Dermis blood vessel endothelial cell (primary cell): ENCODE results near the gene GBA3. TPM values are rescaled to one million over a fixed set of nuclear protein-coding genes. Genes with fewer than 3 reads are reported as not detected.

ENCODE experiments used
- DNase-seq: peaks from one replicate; pipeline ENCODE4 v3.0.0; 2010
- total RNA-seq: library from RNA; depleted of rRNA; stranded (reverse); fragments of >200 nt; gene quantifications from 2 replicates; pipeline ENCODE4 v1.2.3, GENCODE V29; 2014

The GBA3 gene
- total RNA-seq, 1 donor from 2014 or later: not detected

DNA sequence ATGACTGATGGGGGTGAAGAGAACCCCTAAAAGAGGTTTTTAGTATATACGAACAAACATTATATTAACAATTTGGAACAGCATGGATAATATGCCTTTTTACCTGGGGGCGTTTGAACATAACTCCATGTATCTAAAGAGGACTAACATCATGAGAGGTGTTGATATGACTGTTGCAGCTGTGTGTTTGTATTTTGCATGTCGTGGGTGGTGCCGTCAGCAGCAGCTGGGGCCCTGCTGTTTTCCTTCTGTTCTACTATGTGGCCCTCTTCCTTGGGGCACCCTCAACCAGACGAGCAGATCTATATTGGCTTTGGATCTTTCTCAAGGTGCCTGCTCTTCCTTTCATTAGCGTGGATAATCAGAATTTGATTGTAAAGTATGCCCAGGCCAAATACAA lies 11.2 kb downstream of the GBA3 start:
- DNase-seq: no peak

DNA sequence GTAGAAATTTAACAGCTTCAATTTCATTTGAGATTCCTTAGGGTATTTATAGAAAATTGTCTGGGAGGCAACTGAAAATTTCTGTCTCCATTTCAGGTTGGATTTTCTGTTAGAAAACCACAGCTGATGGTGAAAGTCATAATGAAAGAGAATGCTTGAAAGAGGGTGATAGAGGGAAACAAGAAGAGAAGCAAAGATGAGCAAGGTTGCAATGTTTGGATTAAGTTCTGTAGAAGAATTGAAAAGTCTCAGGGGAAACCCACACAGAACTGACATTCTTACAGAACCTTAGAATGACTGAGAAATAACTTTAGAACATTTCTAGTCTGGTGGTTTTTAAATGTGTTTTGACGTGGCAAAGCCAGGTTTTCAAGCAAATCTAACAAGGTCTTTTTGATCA lies 14.7 kb downstream of the GBA3 start:
- no peak for DNase-seq

DNA sequence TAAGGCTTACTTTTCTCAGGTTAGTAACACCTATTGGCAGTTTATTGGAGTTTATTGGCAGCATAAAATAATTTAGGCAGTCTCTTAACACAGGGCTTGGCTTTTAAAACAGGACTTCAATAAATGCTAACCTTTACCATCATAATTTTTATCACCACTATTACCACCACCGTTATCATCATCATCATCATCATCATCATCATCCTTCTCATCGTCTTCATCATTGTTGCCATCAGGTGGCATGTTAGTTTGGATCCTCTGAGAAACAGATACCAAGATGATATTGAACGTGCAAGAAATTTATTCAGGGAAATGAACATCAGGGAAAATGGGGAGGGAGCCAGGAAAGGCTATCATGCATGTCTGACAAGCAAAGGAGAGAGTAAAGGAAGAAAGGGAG lies 16.2 kb downstream of the GBA3 start:
- no peak for DNase-seq

DNA sequence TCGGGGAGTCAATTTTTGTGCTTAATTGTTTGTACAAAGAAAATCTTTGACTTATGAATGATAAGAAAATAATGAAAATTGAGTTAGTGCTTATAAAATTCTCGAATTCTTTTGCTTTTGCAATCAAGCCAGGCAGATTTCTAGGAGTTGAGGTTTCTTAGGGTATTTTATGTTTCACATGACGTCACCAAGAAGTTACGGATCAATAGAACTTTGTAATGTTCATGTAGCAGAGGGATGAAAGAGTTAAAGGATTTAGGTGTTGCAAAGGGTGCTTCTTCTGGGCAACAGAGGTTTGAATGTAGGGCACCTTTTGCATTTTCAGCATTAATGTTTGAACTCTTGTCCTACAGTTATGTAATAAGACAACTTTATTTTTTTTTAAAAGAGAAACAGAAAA lies 19.4 kb downstream of the GBA3 start:
- no peak for DNase-seq

DNA sequence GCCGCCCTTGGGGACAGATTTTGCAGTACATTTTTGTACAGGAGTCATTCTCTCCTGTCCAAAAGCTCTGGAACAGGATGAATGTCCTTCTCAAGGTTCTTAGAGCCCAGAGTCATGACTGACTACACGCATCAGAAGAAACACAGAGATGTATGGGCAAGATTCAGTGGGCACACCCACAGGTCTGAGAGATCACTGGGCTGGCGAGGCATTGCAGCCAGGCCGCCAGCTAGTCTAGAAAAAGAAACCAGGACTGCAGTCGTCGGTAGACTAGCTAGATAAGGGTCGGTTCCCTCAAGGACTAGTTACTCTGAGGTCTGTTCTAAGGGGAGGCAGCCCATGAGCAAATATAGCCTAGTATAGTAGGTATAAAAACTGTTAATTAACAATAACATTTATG lies 19.8 kb downstream of the GBA3 start:
- DNase-seq: no peak

DNA sequence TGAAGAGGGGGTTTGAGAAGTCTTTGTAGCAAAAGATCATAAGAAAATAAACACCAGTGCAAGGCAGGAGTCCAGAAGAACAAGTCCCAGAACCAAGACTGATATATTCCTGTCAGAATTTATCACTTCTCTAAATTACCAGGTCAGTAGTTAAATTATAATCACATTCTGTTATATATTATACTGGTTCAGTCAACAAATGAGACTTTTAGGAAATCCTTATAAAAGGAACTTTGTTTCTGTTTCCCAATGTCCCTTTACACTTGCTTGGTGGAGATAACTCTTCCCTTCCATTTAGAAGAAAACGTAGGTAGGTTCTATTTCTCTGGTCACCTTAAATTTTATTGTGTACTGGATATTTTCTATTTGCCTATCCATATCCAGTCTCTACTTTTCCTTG lies 21.1 kb downstream of the GBA3 start:
- no peak for DNase-seq

DNA sequence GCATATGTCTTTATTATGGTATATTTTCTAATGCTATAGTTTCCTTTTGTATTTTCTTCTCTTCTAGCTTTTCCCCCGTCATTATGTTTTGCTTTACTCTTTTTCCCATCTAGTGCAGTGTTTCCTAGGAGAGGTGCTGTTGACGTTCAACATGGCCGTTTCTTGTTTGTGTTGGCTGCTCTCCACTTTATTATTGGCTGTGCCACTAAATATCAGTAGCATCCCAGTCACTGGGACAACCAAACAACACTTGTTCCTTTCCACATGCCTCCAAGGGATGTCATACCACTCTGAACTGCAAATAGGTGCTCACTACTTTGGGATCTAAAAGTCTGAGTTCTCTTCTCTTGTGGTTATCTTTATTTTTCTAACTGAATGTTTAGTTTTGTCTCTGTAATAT lies 26.5 kb downstream of the GBA3 start:
- DNase-seq: no peak

DNA sequence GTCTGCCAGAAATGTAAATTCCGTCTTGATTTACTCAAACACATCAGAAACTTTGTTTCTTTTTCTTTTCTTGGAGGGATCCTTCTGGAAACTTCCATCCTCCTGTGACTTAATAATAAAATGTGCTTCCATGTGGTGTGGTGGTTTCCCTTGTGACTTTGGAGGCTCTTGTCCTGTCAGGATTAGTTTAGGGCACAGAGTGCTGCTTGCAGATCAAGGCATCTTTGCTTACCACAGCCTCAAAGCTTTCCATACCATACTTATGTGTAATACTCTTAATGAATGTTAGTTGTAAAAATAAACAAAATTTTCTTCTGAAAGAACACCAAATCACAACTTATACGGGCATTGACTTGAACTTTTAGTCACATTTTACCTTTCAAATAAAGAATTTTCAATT lies 27.4 kb downstream of the GBA3 start:
- DNase-seq: no peak

DNA sequence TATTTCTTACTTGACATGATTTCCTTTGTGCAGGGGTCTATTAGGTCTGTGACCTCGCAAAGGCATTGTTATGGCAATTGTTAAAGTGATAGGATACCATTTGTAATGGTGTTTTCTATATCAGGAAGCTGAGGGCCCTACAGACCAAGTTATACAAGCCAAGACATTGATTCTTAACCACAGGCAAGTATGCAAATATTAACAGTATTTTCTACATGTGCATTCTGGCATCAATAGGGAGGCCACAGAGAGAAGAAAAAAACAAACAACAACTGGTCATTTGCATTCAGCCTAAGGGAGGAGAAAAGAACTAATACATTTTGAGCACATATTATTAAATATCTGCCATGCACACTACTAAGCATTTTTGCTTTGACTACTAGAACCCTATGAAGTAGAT lies 28.5 kb downstream of the GBA3 start:
- DNase-seq: no peak

DNA sequence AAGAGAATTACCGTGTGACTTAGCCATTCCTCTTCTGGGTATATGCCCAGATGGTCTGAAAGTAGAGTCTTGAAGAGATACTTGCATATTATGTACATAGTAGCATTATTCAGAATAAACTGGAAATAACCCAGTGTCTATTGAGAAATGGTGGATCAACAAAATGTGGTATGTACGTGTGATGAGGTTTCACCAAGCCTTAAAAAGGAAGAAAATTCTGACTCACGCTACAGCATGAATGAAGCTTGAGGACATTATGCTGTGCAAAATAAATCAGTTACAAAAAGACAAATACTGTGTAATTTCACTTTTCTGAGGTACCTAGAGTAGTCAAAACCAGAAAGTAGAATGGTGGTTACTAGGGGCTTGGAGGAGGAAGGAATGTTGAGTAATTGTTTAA lies 37.3 kb downstream of the GBA3 start:
- no peak for DNase-seq

DNA sequence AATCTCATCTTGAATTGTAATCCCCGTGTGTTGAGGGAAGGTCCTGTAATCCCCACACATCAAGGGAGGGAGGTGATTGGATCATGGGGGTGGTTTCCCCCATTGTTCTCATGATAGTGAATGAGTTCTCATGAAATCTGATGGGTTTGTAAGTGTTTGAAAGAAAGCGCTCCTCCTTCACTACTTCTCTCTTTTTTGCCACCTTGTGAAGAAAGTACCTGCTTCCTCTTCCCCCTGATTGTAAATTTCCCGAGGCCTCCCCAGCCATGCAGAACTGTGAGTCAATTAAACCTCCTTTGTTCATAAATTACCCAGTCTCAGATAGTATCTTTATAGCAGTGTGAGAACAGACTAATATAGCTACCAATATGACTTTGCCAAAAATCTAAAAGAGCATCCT lies 41.1 kb downstream of the GBA3 start:
- no peak for DNase-seq

DNA sequence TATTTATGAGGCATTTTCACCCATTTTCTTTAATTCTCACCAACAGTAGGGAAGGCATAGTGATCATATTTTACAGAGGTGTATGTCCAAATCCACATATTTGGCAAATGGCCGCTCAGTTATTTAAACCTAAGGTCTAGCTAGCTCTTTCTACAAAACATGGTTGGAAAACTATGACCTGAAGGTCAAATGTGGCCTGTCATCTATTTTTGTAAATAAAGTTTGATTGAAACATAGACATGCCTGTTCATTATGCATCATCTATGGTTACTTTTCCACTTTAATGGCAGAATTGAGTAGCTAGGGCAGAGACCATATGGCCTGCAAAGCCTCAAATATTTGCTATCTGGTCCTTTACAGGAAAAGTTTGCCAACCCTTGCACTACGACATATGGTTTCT lies 44.2 kb downstream of the GBA3 start:
- DNase-seq: no peak

DNA sequence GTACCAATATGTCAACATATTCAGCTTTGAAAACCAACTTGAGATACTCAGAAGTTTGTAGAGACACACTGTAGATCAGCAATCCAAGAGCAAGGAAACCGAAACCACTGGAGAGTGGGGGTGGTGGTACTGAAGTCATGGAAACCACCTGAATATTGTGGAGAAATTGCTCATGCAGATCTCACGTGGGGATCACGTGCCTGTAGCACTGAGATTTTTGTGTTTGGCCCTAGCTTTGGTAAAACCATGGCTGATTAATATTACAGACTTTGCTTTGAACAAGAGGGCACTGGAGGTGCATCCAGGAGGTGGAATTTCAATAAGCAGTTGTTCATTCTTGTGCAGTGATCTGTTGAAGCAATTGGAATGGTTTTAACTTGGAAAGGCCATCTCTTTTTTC lies 47.2 kb downstream of the GBA3 start:
- DNase-seq: no peak

DNA sequence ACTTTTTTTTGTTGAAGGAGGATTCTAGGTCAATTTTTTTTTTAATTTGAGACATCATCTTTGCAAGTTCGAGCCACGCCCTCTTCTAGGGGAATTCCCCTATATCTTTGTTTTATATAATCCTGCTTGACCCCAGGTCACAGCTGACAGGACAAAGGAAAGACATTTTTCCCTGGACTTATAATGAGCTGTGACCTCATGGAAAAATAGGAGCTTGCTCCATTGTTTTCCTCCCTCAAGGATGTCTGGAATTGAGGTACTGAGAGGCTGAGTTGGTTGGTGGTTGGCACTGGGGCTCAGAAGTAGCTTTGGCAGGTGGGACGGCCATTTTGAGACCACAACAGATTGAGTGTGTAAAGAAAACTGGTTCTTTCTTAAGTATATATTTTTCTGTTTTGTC lies 49.0 kb downstream of the GBA3 start:
- DNase-seq: no peak

DNA sequence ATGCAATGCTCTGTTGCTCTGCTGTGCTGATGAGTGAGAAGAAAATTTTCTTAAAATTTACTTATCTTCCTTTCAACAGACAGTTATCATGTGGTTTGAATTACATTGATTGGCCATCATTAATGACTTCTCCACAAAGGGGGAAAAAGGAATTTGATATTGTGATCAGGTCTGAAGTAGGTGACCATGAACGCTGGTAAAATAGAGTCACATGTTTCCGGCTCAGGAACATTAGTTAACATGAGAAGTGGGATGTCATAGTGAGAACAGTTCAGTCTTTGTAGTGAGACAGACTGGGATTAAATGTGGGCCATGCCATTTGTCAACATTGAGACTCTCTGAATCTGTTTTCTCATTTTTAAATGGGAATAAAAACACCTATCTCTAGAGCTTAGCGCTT lies 50.6 kb downstream of the GBA3 start:
- no peak for DNase-seq

DNA sequence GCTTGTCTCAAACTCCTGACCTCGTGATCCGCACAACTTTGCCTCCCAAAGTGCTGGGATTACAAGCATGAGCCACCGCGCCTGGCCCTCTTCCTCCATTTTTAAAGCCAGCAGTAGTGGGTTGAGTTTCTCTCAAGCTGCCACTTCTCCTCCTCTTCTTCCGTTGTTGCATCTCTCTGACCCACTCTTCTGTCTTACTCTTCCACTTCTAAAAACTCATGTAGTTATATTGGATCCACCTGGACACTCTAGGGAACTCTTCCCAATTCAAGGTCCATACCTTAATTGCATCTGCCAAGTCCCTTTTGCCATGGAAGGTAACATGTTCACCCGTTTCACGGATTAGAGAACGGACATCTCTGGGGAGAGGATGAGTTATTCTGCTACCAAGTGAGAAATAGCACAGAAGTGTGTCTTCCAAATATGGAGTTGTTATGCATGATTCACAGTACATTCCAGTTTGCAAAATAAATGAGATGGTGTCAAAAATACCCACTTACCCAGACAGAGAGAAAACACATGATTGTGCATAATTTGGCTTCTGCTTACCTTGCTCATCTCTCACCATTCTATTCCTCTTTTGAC lies 51.8 kb downstream of the GBA3 start:
- no peak for DNase-seq

DNA sequence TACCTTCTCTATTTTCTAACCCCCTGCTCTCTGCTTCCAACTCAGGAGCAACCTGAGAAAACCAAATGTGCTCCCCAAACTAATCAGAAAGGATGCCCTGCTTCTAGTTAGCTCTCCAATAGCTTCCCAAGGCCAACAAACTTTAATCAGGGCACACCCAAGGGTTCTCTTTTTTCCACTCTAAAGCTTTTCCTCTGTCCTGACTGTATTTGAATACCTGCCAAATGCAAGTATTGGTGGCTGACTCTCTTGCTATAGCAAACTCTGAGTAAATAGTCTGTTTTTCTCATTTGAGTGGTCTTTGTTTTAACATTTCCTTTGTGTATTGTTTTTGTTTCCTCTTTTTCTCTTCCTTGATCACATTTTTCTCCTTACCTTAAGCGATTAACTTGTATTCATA lies 52.5 kb downstream of the GBA3 start:
- no peak for DNase-seq

DNA sequence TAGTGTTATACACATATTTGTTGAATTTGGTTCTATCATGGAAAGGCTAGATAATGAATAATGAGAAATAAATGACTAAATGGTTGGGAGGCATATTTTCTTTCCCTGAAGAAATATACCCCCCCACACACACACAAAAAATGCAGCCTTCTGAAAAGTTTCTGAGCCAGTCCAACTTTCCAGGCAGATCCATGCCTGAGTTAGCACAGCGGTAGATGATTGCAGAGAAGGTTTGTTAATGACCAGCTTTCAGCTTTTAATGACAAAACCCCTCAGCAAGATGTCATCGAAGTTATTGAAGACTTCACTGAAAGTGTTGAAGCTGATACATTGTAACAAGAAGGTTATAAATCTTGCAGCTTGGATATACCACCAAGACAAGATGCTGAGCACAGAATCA lies 61.4 kb downstream of the GBA3 start:
- DNase-seq: no peak

DNA sequence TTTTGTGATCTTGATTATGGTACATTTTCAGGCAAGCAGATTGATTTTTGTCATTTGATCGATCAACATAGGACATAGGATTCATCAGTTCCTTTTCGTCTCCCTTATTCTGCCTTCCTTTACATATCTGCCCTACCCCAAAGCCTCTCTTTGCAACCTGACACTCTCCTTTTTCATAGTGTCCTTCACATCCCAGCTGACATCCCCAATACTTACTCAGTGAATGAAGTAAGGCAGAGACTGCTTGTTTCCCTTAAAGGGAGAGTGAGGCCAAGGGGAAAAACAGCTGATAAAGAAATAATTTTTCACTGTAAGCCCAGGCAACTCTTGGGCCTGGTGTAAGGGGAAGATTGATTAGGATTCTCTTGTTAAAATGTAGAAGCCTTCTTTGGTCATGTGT lies 69.8 kb downstream of the GBA3 start:
- DNase-seq: no peak

DNA sequence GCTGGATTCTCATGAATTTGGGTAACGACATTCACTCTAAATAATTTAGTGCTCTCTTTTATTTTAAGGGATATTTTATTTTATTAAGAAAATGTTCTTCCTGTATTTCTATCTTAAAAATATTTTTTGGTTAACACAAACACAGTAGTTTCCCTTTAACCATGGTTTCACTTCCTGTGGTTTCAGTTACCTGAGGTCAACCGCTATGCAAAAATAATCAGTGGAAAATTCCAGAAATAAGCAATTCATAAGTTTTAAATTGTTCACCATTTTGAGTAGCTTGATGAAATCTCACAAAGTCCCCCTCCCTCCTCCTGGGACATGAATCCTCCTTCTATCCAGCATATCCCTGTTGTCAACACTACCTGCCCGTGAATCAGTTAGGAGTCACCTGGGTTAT lies 71.4 kb downstream of the GBA3 start:
- no peak for DNase-seq

DNA sequence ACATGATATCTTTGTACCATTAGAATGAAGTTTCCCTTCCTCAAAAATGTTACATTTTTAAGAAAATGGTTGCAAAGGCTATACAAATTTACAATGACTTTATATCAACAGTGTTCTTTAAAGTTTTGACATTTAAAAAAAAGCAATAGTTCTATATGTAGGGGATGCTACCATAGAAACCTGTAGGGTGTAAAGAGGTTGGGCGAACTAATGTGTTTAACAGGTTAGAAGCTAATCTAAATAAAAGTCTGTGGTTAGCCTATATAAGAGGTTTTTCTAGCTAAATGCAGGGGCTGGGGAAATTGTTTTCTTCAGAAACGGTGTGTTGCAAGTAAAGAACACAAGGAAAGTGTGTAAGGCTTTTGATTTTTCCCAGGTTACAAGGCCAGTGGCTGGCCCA lies 73.3 kb downstream of the GBA3 start:
- no peak for DNase-seq

DNA sequence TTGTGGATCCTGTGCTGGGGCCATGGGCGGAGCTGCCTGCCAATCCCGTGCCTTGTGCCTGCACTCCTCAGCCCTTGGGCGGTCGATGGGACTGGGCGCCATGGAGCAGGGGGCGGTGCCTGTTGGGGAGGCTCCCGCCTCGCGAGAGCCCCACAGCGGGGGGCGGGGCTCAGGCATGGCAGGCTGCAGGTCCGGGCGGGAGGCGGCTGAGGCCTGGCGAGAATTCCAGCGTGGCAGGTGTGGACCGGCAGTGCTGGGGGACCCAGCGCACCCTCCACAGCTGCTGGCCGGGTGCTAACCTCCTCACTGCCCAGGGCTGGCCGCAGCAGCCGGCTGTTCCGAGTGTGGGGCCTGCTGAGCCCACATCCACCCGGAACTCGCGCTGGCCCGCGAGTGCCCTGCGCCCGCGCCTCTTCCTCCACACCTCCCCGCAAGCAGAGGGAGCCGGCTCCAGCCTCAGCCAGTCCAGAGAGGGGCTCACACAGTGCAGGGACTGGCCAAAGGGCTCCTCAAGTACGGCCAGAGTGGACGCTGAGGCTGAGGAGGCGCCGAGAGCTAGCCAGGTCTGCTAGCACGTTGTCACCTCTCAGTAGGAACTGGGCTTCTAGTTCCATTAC lies 85.9 kb downstream of the GBA3 start:
- no peak for DNase-seq

DNA sequence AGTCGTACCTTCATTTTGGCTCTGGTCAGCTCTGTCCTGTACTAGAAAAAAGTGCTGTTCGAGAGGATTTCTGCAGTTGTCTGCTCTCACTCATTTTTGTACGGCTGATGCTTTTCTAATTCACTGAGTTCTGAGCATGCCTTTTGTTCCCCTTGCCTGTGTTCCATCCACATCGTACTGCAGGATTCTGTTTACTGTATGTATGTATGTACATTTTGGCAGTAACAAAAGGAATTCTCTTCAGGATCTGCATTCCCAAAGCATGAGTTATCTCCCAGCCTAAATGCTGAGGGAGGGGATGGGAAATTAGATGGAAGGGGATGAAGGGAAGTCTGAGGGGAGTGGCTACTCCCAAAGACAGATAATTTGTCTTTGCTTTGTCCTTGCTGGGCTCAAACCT lies 87.6 kb downstream of the GBA3 start:
- DNase-seq: no peak

DNA sequence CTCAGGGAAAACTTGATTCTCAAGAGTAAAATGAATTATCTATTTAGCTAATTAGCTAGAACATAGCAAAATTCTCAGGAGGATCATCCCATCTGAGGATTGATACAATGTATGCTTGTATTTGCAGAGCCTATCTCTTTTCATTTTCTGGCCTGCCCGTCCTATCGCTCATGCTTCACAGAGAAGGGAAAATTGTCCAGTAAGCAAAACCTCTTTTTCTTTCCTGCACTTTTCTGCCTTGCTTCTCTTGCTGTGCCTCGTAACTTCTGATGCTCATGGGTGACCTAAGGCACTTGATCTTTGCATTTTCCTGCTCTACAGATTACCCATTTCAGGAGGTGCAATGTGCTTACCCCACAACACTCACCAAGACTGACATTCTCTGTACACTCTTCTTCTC lies 88.1 kb downstream of the GBA3 start:
- no peak for DNase-seq

DNA sequence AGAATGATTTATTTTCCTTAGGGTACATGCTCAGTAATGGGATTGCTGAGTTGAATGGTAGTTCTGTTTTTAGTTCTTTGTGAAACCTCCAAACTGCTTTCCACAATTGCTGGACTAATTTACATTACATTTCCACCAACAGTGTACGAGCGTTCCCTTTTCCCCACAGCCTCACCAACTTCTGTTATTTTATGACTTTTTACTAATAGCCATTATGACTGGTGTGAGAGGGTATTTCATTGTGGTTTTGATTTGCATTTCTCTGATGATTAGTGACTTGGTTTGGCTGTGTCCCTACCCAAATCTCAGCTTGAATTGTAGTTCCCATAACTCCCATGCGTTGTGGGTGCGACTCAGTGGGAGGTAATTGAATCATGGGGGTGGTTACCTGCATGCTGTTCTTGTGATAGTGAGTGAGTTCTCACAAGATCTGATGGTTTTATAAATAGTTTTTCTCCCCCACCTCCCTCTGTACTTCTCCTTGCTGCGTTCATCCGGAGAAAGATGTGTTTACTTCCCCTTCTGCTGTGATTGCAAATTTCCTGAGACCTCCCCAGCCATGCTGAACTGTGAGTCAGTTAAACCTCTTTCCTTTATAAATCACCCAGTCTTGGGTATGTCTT lies 95.1 kb downstream of the GBA3 start:
- DNase-seq: no peak
